H1 (cell line): ENCODE results near the gene CHRDL2.

Experiments used
- EP300 ChIP-seq, 2 experiments: IDR thresholded peaks; 1 replicate in 1 of 2; 2 replicates in 1 of 2; pipeline ENCODE4 v1.6.1; 2011 to 2012; ENCODE audit warnings: low read depth in 2 of 2, low read length in 2 of 2, mild to moderate bottlenecking in 2 of 2, borderline replicate concordance in 1 of 2, inconsistent platforms in 1 of 2, moderate library complexity in 1 of 2
- POLR2A ChIP-seq, 2 experiments: IDR thresholded peaks; 1 replicate in 1 of 2; 2 replicates in 1 of 2; pipeline ENCODE4 v1.6.1; 2011; ENCODE audit warnings: low read depth in 2 of 2, low read length in 2 of 2, mild to moderate bottlenecking in 2 of 2; ENCODE audit errors: control extremely low read depth in 1 of 2
- RAD21 ChIP-seq, 2 experiments: IDR thresholded peaks in 1 of 2; conservative IDR thresholded peaks in 1 of 2; 2 replicates each; pipeline ENCODE4 v1.6.1; 2011; ENCODE audit warnings: low read depth in 2 of 2, low read length in 2 of 2, improper control_type of control experiment in 1 of 2, inconsistent platforms in 1 of 2, mild to moderate bottlenecking in 1 of 2, moderate library complexity in 1 of 2
- SP1 ChIP-seq: IDR thresholded peaks from 2 replicates; pipeline ENCODE4 v1.6.1; 2011; ENCODE audit warnings: low read depth, low read length
- TAF1 ChIP-seq: IDR thresholded peaks from 2 replicates; pipeline ENCODE4 v1.6.1; 2011; ENCODE audit warnings: mild to moderate bottlenecking, low read depth, low read length
- TF ChIP-seq, protein P1 (sequence below), 3 experiments: IDR thresholded peaks; 1 replicate in 2 of 3; 2 replicates in 1 of 3; pipeline versions ENCODE4 v1.5.1 to v1.6.1; 2011; ENCODE audit warnings: low read length in 3 of 3, mild to moderate bottlenecking in 3 of 3, inconsistent platforms in 2 of 3, low read depth in 1 of 3, moderate library complexity in 1 of 3; ENCODE audit not compliant: insufficient read depth in 1 of 3; ENCODE audit errors: control extremely low read depth in 1 of 3

DNA sequence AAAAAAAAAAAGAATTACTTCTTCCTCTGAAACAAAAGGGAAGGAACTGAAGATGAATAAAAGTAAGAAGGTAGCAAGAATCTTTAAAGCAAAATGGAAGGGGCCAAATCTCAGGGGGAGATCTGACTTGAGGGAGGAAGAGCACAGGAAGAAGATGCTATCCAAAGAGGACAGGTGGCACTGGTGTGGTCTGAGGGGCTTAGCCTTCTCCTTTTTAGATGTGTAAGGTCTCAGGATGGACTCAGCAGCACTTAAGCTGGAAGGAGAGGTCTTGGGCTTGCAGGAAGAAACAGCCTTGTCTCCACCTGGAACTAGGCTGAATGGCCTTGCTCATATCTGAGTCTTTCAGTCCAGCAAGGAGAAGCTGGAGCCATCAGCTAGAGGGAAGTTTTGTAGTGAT lies 12.4 kb upstream of the CHRDL2 start:
- TF ChIP-seq RAD21 (IDR thresholded peaks at IDR 0.05 in 1 of 2, conservative IDR thresholded peaks at IDR 0.05 in 1 of 2; ENCODE audit: low read depth in 2 of 2, low read length in 2 of 2) (no peak), TAF1 (no peak), EP300 (IDR thresholded peaks at IDR 0.05; ENCODE audit: borderline replicate concordance in 1 of 2, low read depth in 2 of 2, low read length in 2 of 2) (no peak), SP1 (no peak), POLR2A (IDR thresholded peaks at IDR 0.05; ENCODE audit: control extremely low read depth in 1 of 2, low read depth in 2 of 2, low read length in 2 of 2) (no peak)
- TF ChIP-seq, protein P1, sequence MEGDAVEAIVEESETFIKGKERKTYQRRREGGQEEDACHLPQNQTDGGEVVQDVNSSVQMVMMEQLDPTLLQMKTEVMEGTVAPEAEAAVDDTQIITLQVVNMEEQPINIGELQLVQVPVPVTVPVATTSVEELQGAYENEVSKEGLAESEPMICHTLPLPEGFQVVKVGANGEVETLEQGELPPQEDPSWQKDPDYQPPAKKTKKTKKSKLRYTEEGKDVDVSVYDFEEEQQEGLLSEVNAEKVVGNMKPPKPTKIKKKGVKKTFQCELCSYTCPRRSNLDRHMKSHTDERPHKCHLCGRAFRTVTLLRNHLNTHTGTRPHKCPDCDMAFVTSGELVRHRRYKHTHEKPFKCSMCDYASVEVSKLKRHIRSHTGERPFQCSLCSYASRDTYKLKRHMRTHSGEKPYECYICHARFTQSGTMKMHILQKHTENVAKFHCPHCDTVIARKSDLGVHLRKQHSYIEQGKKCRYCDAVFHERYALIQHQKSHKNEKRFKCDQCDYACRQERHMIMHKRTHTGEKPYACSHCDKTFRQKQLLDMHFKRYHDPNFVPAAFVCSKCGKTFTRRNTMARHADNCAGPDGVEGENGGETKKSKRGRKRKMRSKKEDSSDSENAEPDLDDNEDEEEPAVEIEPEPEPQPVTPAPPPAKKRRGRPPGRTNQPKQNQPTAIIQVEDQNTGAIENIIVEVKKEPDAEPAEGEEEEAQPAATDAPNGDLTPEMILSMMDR (IDR thresholded peaks at IDR 0.05; ENCODE audit: control extremely low read depth in 1 of 3, insufficient read depth in 1 of 3, low read depth in 1 of 3, low read length in 3 of 3) = no peak
